Neural progenitor cell (in vitro differentiated cells): ENCODE measurements around the gene BRD4. TPM values are rescaled to one million over a fixed set of nuclear protein-coding genes. Genes with fewer than 3 reads are reported as not detected.

Source experiments
- DNase-seq: peaks from one replicate; pipeline ENCODE4 v3.0.0-alpha.2; 2016; ENCODE audit warnings: low spot score
- H2AFZ ChIP-seq: fragments of 200-600 bp; sonication (generic); replicated peaks from 2 replicates; pipeline ENCODE4 v1.6.1; 2016; ENCODE audit warnings: antibody characterized with exemption
- H3F3A ChIP-seq: fragments of 200-600 bp; sonication (generic); 2 replicates; pipeline ENCODE4 v1.6.1; 2016; ENCODE audit warnings: antibody characterized with exemption, low read depth
- H3K27ac ChIP-seq: fragments of 200-600 bp; sonication (generic); 2 replicates; pipeline ENCODE4 v1.5.1; 2016; ENCODE audit warnings: mild to moderate bottlenecking
- H3K27me3 ChIP-seq: fragments of 200-600 bp; sonication (generic); 2 replicates; pipeline ENCODE4 v1.6.1; 2016; ENCODE audit warnings: mild to moderate bottlenecking, moderate library complexity
- H3K36me3 ChIP-seq: fragments of 200-600 bp; sonication (generic); 2 replicates; pipeline ENCODE4 v1.5.1; 2016
- H3K4me1 ChIP-seq: fragments of 200-600 bp; sonication (generic); 2 replicates; pipeline ENCODE4 v1.6.1; 2016; ENCODE audit warnings: mixed run types
- H3K4me2 ChIP-seq: fragments of 200-600 bp; sonication (generic); 2 replicates; pipeline ENCODE4 v1.6.1; 2016
- H3K4me3 ChIP-seq: fragments of 200-600 bp; sonication (generic); 2 replicates; pipeline ENCODE4 v1.5.1; 2016
- H3K79me2 ChIP-seq: fragments of 200-600 bp; sonication (generic); 2 replicates; pipeline ENCODE4 v1.6.1; 2016; ENCODE audit warnings: low read depth
- H3K9ac ChIP-seq: fragments of 200-600 bp; sonication (generic); 2 replicates; pipeline ENCODE4 v1.6.1; 2016
- H3K9me3 ChIP-seq: fragments of 200-600 bp; sonication (generic); 2 replicates; pipeline ENCODE4 v1.5.1; 2016; ENCODE audit warnings: low read depth
- H4K20me1 ChIP-seq: fragments of 200-600 bp; sonication (generic); 2 replicates; pipeline ENCODE4 v1.6.1; 2016; ENCODE audit warnings: low read depth
- H3K27ac Mint-ChIP-seq: 3 replicates; pipeline ENCODE4 v1.8.0; 2021; ENCODE audit warnings: mixed read lengths
- H3K27me3 Mint-ChIP-seq: 2 replicates; pipeline ENCODE4 v1.8.0; 2022; ENCODE audit warnings: low read depth, mild to moderate bottlenecking, inconsistent platforms, moderate library complexity, mixed read lengths; ENCODE audit not compliant: insufficient read depth
- H3K36me3 Mint-ChIP-seq: 3 replicates; pipeline ENCODE4 v1.8.0; 2021; ENCODE audit warnings: mixed read lengths
- H3K4me1 Mint-ChIP-seq: 3 replicates; pipeline ENCODE4 v1.8.0; 2021; ENCODE audit warnings: mixed read lengths
- H3K4me3 Mint-ChIP-seq: 3 replicates; pipeline ENCODE4 v1.8.0; 2021; ENCODE audit warnings: mild to moderate bottlenecking, moderate library complexity, mixed read lengths
- H3K9me3 Mint-ChIP-seq: 3 replicates; pipeline ENCODE4 v1.8.0; 2020; ENCODE audit warnings: mixed read lengths
- CTCF ChIP-seq: fragments of 200-600 bp; sonication (generic); IDR thresholded peaks from 2 replicates; pipeline ENCODE4 v1.5.1; 2017; ENCODE audit warnings: antibody characterized with exemption, mild to moderate bottlenecking
- EZH2 ChIP-seq: fragments of 200-600 bp; sonication (generic); IDR thresholded peaks from 2 replicates; pipeline ENCODE4 v1.6.1; 2017; ENCODE audit warnings: antibody characterized with exemption, mild to moderate bottlenecking, moderate library complexity
- EZH2phosphoT487 ChIP-seq: fragments of 200-600 bp; sonication (generic); IDR thresholded peaks from 2 replicates; pipeline ENCODE4 v1.6.1; 2017; ENCODE audit warnings: antibody characterized with exemption
- total RNA-seq: library from RNA; depleted of rRNA; stranded (reverse); fragments of >200 nt; gene quantifications from 2 replicates; pipeline ENCODE4 v1.2.3, GENCODE V29; 2015; ENCODE audit warnings: low replicate concordance

The BRD4 gene
- total RNA-seq, 1 donor from 2014 or later = 14.5 TPM

GRCh38 chr19:15253061-15253460 lies 79.3 kb downstream of the BRD4 start:
- H3K27ac ChIP-seq = no peak overlapping the region

GRCh38 chr19:15252398-15253018 lies 79.8 kb downstream of the BRD4 start:
- no peak overlapping the region for H3K9ac ChIP-seq
- H3K4me1 ChIP-seq = peaks cover 16% of the 10 kb centered on the region
- H3K9me3 ChIP-seq = no peaks in the 10 kb centered on the region
- H3K4me3 ChIP-seq = no peak overlapping the region
- Mint-ChIP-seq H3K4me3 (no peak overlapping the region), H3K9me3 (no peaks in the 10 kb centered on the region), H3K36me3 (peaks cover 33% of the 10 kb centered on the region), H3K27me3 (peaks cover 9% of the 10 kb centered on the region), H3K4me1 (peaks cover 38% of the 10 kb centered on the region), H3K27ac (peak overlapping the region; percentile 87)
- TF ChIP-seq EZH2phosphoT487 = no peak
- TF ChIP-seq CTCF = peak; percentile 52
- no peak for TF ChIP-seq EZH2
- peak; percentile 55 for DNase-seq
- peak overlapping the region; percentile 43 for H3K4me2 ChIP-seq
- peaks cover 16% of the 10 kb centered on the region for H3K79me2 ChIP-seq
- H3F3A ChIP-seq = peaks cover 27% of the 10 kb centered on the region
- peaks cover 3% of the 10 kb centered on the region for H3K36me3 ChIP-seq
- no peak overlapping the region for H2AFZ ChIP-seq
- H4K20me1 ChIP-seq = peaks cover 83% of the 10 kb centered on the region
- H3K27me3 ChIP-seq = no peaks in the 10 kb centered on the region
- H3K27ac ChIP-seq = peak overlapping the region; percentile 18

More at GRCh38 chr19:15253061-15253460, 79.3 kb downstream of the BRD4 start:
- H3K9ac ChIP-seq = no peak overlapping the region
- H3K4me3 Mint-ChIP-seq = no peak overlapping the region
- peaks cover 27% of the 10 kb centered on the region for H3F3A ChIP-seq
- peaks cover 22% of the 10 kb centered on the region for H3K79me2 ChIP-seq
- H3K27ac Mint-ChIP-seq = no peak overlapping the region
- H3K27me3 Mint-ChIP-seq = peaks cover 9% of the 10 kb centered on the region
- no peak for DNase-seq
- peaks cover 83% of the 10 kb centered on the region for H4K20me1 ChIP-seq
- H2AFZ ChIP-seq = no peak overlapping the region
- H3K4me2 ChIP-seq = no peak overlapping the region
- peaks cover 33% of the 10 kb centered on the region for H3K36me3 Mint-ChIP-seq
- H3K9me3 Mint-ChIP-seq = no peaks in the 10 kb centered on the region
- peaks cover 3% of the 10 kb centered on the region for H3K36me3 ChIP-seq
- peaks cover 38% of the 10 kb centered on the region for H3K4me1 Mint-ChIP-seq
- H3K4me3 ChIP-seq = no peak overlapping the region
- no peak for TF ChIP-seq CTCF
- H3K27me3 ChIP-seq = no peaks in the 10 kb centered on the region
- no peaks in the 10 kb centered on the region for H3K9me3 ChIP-seq
- peaks cover 16% of the 10 kb centered on the region for H3K4me1 ChIP-seq

GRCh38 chr19:15251749-15252397 lies 80.5 kb downstream of the BRD4 start:
- Mint-ChIP-seq H3K36me3 (peaks cover 34% of the 10 kb centered on the region), H3K4me1 (peaks cover 38% of the 10 kb centered on the region), H3K4me3 (peak overlapping the region; percentile 50), H3K27ac (peak overlapping the region; percentile 87), H3K9me3 (no peaks in the 10 kb centered on the region), H3K27me3 (peaks cover 9% of the 10 kb centered on the region)
- Histone ChIP-seq H3K4me3 (no peak overlapping the region), H3K9me3 (no peaks in the 10 kb centered on the region), H3K4me1 (peaks cover 16% of the 10 kb centered on the region), H3K79me2 (peaks cover 16% of the 10 kb centered on the region), H2AFZ (no peak overlapping the region), H3F3A (peaks cover 27% of the 10 kb centered on the region), H3K36me3 (peaks cover 3% of the 10 kb centered on the region), H3K4me2 (peak overlapping the region; percentile 43), H3K27me3 (no peaks in the 10 kb centered on the region), H3K27ac (peak overlapping the region; percentile 18), H3K9ac (no peak overlapping the region), H4K20me1 (peaks cover 89% of the 10 kb centered on the region)
- DNase-seq = peak; percentile 88
- TF ChIP-seq EZH2phosphoT487 (no peak), CTCF (peak; percentile 60)
